ENCODE data around the gene COPG1.

DNA sequence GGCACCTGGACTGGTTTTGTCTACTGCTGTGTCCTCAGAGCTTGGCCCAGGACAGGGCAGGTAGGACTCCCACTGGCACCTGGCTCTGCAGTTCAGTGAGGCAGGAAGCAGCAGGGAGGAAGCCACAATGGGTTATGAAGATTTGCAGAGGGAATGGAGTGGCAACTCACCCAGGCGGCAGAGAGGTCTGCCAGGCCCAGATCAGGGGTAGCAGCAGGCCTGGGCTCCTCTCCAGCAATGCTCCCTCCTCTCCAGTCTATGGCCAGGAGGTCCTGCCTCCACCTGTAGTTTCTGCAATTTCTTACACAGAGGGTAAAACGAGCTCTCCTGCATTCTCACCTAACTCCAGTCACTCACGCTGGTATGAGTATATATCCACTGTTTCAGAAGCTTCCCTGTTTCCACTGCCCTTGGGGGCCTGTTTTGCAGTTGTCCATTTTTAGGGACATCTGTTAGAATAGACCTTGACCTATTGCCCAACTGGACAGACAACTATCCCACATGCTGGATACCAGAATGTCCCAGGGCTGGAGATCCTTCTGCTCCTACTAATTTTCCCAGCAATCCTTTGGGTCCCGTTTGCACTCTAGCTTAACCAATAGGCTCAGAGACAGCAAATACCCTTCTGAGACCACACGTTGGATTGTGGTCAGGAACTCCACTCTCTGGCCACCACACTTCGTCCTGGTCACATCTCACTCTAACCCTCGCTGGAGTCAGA lies 64.4 kb downstream of the COPG1 start:
- TF ChIP-seq MAX (IDR thresholded peaks at IDR 0.05; ENCODE audit: low read depth, low read length), result no peak
- TF ChIP-seq CTCF (IDR thresholded peaks at IDR 0.05; ENCODE audit: low read depth, low read length), result no peak
- peak; percentile 1 for TF ChIP-seq POLR2A (IDR thresholded peaks at IDR 0.05; ENCODE audit: extremely low read depth, insufficient read length)

All from NB4 (cell line).